Measurements from ENCODE around the gene NR3C1.

NR3C1 gene

GRCh38 chr5:143403593-143404415, at the start of gene NR3C1:
Gene NR3C1 (minus strand): TSS chr5:143403686. CDS start chr5:143400839, 2,847 bp downstream.
- peak; percentile 79 for DNase-seq (ENCODE audit: low read depth)

- no peak for DNase-seq (ENCODE audit: low read depth)
Observed at GRCh38 chr5:143449772-143450171, 46.3 kb upstream of the NR3C1 start.

DNA sequence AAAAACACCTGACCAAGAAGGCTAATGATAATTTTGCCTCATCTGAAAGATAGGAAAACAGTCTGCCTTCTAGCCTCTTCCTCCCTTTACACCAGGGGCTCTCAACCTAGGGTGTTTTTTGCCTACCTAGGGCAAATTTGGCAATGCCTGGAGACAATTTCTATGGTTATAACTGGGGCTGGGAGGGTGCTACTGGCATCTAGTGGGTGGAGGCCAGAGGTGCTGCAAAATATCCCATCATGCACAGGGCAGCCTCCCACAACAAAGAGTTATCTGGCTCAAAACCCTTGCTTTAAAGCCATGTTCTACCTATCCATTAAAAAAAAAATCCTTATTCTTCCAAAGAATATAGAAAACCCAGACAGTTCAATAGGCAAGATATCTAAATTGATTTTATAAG, 45.0 kb upstream of the NR3C1 start:
- DNase-seq (ENCODE audit: low read depth): no peak

GRCh38 chr5:143447983-143448382, 44.5 kb upstream of the NR3C1 start:
- DNase-seq (ENCODE audit: low read depth): no peak

DNA sequence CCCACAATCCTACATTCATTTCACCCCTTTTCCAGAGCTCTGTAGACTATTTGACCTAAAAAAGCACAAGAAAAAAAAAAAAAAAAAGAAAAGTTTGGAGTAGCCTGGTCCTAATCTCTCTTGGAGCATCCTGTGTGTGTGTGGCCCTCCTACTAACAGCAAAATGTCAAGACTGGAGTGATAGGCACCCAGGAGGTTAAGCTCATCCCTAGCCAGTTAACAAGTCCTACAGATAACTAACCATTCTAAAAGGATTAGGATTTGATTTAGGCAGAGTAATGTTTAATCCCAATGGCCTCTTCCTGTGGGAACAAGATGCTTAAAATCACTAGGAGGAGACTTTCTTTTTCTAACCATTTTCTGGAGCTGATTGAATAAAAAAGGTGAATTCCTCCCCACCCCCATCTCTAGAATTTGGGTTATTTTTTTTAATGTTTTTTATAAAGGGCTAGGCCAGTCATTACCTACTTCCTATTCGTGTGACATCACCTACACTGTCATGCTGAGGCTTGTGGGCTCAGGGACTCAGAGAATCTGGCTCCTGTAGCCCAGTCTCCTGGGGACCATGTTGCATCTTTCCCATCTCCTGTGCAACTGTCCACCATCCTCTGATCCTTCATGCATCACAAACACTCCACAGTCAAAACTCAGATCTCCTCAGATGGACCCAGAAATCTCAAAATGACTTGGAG, 43.2 kb upstream of the NR3C1 start:
- DNase-seq (ENCODE audit: low read depth): no peak

- no peak for DNase-seq (ENCODE audit: low read depth)
Observed at GRCh38 chr5:143445776-143446175, 42.3 kb upstream of the NR3C1 start.

- DNase-seq (ENCODE audit: low read depth): no peak
Observed at GRCh38 chr5:143443330-143443729, 39.8 kb upstream of the NR3C1 start.

- DNase-seq (ENCODE audit: low read depth): no peak
Observed at GRCh38 chr5:143442385-143442784, 38.9 kb upstream of the NR3C1 start.

- DNase-seq (ENCODE audit: low read depth): no peak
Observed at GRCh38 chr5:143440448-143441115, 37.1 kb upstream of the NR3C1 start.

DNA sequence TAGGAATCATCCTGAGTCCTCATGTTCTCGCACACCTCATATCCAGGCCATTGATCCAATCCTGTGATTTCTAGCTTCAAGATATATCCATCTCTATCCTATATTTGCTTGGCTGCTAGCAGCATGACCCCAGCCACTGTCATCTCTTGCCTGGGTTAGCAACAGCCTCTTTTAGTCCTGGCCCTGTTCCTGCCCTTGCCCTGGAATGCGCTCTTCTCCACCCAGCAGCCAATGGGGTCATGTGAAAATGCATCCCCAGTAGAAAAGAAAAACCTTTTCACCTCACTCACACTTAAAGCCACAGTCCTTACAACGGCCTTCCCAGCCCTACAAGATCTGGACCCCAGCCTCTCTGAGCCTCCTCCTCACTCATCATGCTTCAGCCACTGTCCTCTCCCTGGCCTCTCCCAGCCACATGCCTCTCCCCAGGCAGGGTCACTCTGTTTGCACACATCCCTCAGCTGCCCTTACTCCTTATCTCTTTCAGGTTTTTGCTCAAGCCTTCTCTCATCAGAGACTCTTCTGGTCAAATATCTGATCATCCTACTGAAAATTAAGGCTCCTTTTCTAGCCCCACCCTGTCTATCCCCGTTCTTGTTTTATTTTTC, 34.3 kb upstream of the NR3C1 start:
- DNase-seq (ENCODE audit: low read depth): no peak

DNA sequence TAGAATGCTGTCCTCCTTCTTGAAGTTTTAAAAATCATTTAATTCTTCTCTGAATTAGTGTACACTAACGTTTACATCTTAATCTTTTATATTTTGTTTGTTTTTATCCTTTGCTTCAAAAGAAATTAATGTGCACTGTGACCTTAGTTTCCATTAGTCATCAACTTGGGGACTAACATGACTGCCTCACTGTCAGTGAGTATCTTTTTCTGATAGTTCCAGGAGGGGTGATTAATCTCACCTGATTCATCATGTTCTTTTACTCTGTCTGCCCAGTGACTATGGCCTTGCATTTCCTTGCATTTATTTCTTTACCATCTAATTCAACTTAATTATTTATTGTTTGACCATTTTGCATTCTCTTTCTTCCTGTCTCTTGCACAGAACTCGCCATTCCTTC, 33.4 kb upstream of the NR3C1 start:
- no peak for DNase-seq (ENCODE audit: low read depth)

DNA sequence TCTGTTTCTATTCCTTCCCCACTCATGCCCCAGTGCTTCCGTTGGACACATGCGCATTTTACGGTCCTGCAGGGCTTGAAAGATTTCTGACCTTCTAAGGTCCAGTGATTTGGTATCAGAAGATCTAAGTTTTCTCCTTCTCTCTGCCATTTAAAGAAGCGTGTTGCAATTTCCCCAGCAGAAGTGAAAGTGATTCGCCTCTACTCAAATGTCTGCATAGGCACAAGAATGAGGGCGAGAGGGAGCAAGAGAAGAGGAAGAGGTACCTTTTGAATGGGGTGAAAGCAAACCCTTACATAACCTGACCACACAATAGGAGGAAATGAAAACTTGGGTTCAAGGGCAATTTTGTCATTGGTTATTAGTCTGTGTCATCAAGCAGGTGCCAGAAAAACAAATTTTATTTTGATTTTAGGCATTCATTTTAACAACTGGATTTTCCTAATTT, 31.7 kb upstream of the NR3C1 start:
- DNase-seq (ENCODE audit: low read depth): peak; percentile 16

- DNase-seq (ENCODE audit: low read depth): peak; percentile 64
Observed at GRCh38 chr5:143434261-143435209, 31.0 kb upstream of the NR3C1 start.

GRCh38 chr5:143433670-143434069, 30.2 kb upstream of the NR3C1 start:
- DNase-seq (ENCODE audit: low read depth): no peak

DNA sequence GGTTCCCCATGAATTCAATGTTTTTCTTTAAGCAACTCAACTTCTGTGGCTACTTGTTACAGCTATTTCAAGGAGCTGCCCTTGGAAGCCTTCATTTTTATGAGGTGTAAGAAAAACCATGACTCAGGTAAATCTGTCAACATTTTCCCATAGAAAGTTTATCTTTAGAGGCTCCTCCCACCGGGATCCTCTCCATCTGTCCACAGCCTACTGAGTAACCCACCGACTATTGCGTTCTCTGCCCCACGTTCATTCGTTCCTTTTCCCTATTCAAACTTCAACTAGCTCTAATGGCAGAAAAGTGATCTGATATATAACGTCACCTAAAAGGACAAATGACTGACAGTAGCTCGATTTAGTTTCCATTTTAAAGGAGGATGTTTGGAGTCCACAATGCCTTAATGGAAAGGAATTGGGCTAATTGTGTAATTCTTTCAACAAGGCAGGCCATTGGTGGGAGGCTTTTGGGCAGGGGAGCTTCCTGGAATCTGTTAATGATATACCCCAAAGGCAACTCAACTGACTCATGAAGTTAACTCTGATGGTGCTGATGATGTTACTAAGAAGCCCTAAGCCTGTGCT, 29.3 kb upstream of the NR3C1 start:
- no peak for DNase-seq (ENCODE audit: low read depth)

- DNase-seq (ENCODE audit: low read depth): no peak
Observed at GRCh38 chr5:143431789-143432188, 28.3 kb upstream of the NR3C1 start.

DNA sequence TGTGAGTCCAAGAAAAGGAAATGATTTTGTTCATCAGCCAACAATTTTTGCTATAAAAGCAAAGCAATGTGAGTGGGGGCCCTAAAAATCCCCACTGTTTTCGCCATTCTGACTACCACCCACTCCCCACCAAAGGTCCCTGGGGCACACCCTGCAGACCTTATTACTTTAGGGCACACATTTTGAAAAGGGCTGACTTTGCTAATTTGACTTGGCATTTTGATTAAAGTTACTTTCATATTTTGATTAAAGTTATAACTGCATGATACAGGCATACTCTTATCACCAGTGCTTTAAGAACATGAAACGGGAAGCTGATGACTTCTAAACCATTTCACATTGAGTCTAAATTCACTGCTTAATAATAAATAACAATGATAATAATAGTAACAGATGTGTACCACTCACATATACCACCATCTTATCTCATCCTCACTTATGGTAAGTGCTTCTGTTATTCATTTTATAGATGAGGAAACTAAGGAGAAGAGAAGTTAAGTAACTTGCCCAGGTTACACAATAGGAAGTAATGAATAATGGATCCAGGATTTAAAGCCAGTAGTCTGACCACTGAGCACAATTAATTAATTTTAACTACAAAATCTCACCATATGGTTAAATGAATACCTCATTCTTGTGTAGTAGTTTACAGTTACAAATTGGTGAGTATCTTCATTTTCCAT, 25.4 kb upstream of the NR3C1 start:
- DNase-seq (ENCODE audit: low read depth): no peak

GRCh38 chr5:143428155-143428554, 24.7 kb upstream of the NR3C1 start:
- no peak for DNase-seq (ENCODE audit: low read depth)

- DNase-seq (ENCODE audit: low read depth): no peak
Observed at GRCh38 chr5:143427122-143427735, 23.7 kb upstream of the NR3C1 start.

- DNase-seq (ENCODE audit: low read depth): no peak
Observed at GRCh38 chr5:143426437-143426991, 23.0 kb upstream of the NR3C1 start.

Measured in T-helper 22 cell (primary cell).